Activated naive CD4-positive, alpha-beta T cell (primary cell): ENCODE data around the gene VIPR2.
"Not testable (repeated sequence)": the region's sequence is repeated elsewhere in the genome, so short reads cannot be mapped to it uniquely, and the experiment has no call there.

ENCODE experiments used
- DNase-seq, 4 experiments: peaks; one replicate each; lab custom pipeline; 2025; lab: John Stamatoyannopoulos, UW

Gene VIPR2

GRCh38 chr7:159139639-159140038, 5.0 kb downstream of the VIPR2 start:
- no peak for DNase-seq

- no peak for DNase-seq
Measured at GRCh38 chr7:159139202-159139601, 5.5 kb downstream of the VIPR2 start.

- no peak for DNase-seq
Measured at GRCh38 chr7:159138508-159138907, 6.2 kb downstream of the VIPR2 start.

- no peak for DNase-seq
Measured at GRCh38 chr7:159137906-159138305, 6.8 kb downstream of the VIPR2 start.

- DNase-seq, result no peak
Measured at GRCh38 chr7:159136846-159137245, 7.8 kb downstream of the VIPR2 start.

GRCh38 chr7:159136442-159136841, 8.2 kb downstream of the VIPR2 start:
- no peak for DNase-seq

GRCh38 chr7:159136013-159136412, 8.7 kb downstream of the VIPR2 start:
- DNase-seq, result no peak

- not testable (repeated sequence) for DNase-seq
Measured at GRCh38 chr7:159132670-159133443, 11.8 kb downstream of the VIPR2 start.

- no peak for DNase-seq
Measured at GRCh38 chr7:159130820-159131219, 13.8 kb downstream of the VIPR2 start.

- no peak for DNase-seq
Measured at GRCh38 chr7:159130199-159130775, 14.4 kb downstream of the VIPR2 start.

- DNase-seq, result no peak
Measured at GRCh38 chr7:159128767-159129166, 15.9 kb downstream of the VIPR2 start.

GRCh38 chr7:159127691-159128642, 16.7 kb downstream of the VIPR2 start:
- no peak for DNase-seq

- no peak for DNase-seq
Measured at GRCh38 chr7:159126311-159127260, 18.1 kb downstream of the VIPR2 start.

GRCh38 chr7:159125955-159126270, 18.8 kb downstream of the VIPR2 start:
- no peak for DNase-seq

- no peak for DNase-seq
Measured at GRCh38 chr7:159125104-159125954, 19.3 kb downstream of the VIPR2 start.

GRCh38 chr7:159123793-159124192, 20.9 kb downstream of the VIPR2 start:
- not testable (repeated sequence) for DNase-seq

GRCh38 chr7:159123294-159123693, 21.4 kb downstream of the VIPR2 start:
- not testable (repeated sequence) for DNase-seq

GRCh38 chr7:159122276-159122675, 22.4 kb downstream of the VIPR2 start:
- DNase-seq, result no peak

- no peak for DNase-seq
Measured at GRCh38 chr7:159121476-159121875, 23.2 kb downstream of the VIPR2 start.

GRCh38 chr7:159121068-159121467, 23.6 kb downstream of the VIPR2 start:
- no peak for DNase-seq

- DNase-seq, result no peak
Measured at GRCh38 chr7:159120540-159120919, 24.1 kb downstream of the VIPR2 start.
